ENCODE data around the gene DAG1. TPM values are rescaled to one million over a fixed set of nuclear protein-coding genes. Genes with fewer than 3 reads are reported as not detected.

DAG1 gene
- total and polyA plus RNA-seq, 2 experiments from 2014 or later: 29.9 to 152 TPM

DNA sequence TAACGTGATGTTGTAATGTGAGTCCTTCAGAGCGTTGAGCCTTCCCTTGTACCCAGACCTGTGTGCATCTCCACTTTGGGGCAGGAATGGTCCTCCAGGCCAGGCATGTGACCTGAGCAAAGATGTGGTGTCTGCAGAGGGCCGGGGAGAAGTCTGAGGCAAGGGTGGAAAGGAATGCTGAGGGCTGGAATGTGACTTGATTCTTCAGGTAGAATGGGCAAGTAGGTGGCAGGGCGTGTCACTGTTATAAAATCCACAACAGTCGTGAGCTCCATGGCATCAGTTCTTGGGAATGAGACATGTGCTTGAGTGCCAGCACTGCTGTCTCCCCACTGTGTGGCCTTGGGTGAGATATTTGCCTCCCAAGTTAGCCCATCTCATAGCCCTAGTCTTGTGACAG, 60.2 kb downstream of the DAG1 start:
- no peak overlapping the region for H3K4me3 Mint-ChIP-seq
- TF ChIP-seq ZNF114 (CRISPR knock-in tag; IDR thresholded peaks at IDR 0.05) (no peak), JUNB (IDR thresholded peaks at IDR 0.05; ENCODE audit: unreplicated experiment) (no peak), POLR2AphosphoS5 (IDR thresholded peaks at IDR 0.05; ENCODE audit: low read depth) (no peak), CTCF (conservative IDR thresholded peaks at IDR 0.05; ENCODE audit: low read depth in 2 of 2) (no peak), EZH2 (IDR thresholded peaks at IDR 0.05; ENCODE audit: low read depth, unreplicated experiment) (no peak), STAT1 (IDR thresholded peaks at IDR 0.05; ENCODE audit: unreplicated experiment) (no peak), CREB1 (CRISPR knock-in tag; IDR thresholded peaks at IDR 0.05; ENCODE audit: low read depth) (no peak), NANOG (IDR thresholded peaks at IDR 0.05; ENCODE audit: borderline replicate concordance) (no peak), EZH2phosphoT487 (IDR thresholded peaks at IDR 0.05; ENCODE audit: unreplicated experiment) (no peak), REST (IDR thresholded peaks at IDR 0.05; ENCODE audit: unreplicated experiment) (no peak), ZNF331 (CRISPR knock-in tag; IDR thresholded peaks at IDR 0.05; ENCODE audit: low read depth) (no peak), ETS1 (IDR thresholded peaks at IDR 0.05) (no peak)
- TF ChIP-seq, protein P1, sequence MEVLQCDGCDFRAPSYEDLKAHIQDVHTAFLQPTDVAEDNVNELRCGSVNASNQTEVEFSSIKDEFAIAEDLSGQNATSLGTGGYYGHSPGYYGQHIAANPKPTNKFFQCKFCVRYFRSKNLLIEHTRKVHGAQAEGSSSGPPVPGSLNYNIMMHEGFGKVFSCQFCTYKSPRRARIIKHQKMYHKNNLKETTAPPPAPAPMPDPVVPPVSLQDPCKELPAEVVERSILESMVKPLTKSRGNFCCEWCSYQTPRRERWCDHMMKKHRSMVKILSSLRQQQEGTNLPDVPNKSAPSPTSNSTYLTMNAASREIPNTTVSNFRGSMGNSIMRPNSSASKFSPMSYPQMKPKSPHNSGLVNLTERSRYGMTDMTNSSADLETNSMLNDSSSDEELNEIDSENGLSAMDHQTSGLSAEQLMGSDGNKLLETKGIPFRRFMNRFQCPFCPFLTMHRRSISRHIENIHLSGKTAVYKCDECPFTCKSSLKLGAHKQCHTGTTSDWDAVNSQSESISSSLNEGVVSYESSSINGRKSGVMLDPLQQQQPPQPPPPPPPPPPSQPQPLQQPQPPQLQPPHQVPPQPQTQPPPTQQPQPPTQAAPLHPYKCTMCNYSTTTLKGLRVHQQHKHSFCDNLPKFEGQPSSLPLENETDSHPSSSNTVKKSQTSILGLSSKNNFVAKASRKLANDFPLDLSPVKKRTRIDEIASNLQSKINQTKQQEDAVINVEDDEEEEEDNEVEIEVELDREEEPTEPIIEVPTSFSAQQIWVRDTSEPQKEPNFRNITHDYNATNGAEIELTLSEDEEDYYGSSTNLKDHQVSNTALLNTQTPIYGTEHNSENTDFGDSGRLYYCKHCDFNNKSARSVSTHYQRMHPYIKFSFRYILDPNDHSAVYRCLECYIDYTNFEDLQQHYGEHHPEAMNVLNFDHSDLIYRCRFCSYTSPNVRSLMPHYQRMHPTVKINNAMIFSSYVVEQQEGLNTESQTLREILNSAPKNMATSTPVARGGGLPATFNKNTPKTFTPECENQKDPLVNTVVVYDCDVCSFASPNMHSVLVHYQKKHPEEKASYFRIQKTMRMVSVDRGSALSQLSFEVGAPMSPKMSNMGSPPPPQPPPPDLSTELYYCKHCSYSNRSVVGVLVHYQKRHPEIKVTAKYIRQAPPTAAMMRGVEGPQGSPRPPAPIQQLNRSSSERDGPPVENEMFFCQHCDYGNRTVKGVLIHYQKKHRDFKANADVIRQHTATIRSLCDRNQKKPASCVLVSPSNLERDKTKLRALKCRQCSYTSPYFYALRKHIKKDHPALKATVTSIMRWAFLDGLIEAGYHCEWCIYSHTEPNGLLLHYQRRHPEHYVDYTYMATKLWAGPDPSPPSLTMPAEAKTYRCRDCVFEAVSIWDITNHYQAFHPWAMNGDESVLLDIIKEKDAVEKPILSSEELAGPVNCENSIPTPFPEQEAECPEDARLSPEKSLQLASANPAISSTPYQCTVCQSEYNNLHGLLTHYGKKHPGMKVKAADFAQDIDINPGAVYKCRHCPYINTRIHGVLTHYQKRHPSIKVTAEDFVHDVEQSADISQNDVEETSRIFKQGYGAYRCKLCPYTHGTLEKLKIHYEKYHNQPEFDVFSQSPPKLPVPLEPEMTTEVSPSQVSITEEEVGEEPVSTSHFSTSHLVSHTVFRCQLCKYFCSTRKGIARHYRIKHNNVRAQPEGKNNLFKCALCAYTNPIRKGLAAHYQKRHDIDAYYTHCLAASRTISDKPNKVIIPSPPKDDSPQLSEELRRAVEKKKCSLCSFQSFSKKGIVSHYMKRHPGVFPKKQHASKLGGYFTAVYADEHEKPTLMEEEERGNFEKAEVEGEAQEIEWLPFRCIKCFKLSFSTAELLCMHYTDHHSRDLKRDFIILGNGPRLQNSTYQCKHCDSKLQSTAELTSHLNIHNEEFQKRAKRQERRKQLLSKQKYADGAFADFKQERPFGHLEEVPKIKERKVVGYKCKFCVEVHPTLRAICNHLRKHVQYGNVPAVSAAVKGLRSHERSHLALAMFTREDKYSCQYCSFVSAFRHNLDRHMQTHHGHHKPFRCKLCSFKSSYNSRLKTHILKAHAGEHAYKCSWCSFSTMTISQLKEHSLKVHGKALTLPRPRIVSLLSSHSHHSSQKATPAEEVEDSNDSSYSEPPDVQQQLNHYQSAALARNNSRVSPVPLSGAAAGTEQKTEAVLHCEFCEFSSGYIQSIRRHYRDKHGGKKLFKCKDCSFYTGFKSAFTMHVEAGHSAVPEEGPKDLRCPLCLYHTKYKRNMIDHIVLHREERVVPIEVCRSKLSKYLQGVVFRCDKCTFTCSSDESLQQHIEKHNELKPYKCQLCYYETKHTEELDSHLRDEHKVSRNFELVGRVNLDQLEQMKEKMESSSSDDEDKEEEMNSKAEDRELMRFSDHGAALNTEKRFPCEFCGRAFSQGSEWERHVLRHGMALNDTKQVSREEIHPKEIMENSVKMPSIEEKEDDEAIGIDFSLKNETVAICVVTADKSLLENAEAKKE (CRISPR knock-in tag; IDR thresholded peaks at IDR 0.05): no peak
- no peaks in the 10 kb centered on the region for H3K4me1 ChIP-seq (ENCODE audit: insufficient read depth)
- H3K36me3 Mint-ChIP-seq (ENCODE audit: low read depth): peaks cover 52% of the 10 kb centered on the region
- H3K9me2 ChIP-seq (ENCODE audit: insufficient read depth): no peaks in the 10 kb centered on the region
- no peak overlapping the region for H3K4me2 ChIP-seq
- H3K36me3 ChIP-seq (ENCODE audit: insufficient read depth): no peaks in the 10 kb centered on the region
- no peak overlapping the region for H2AFZ ChIP-seq
- peaks cover 6% of the 10 kb centered on the region for H4K20me1 ChIP-seq (replicated peaks; ENCODE audit: insufficient read depth)
- peaks cover 4% of the 10 kb centered on the region for H3K4me1 Mint-ChIP-seq
- peaks cover 10% of the 10 kb centered on the region for H3K27me3 Mint-ChIP-seq (ENCODE audit: insufficient read depth, low read depth, poor library complexity)
- ATAC-seq (no peak), DNase-seq (ENCODE audit: low spot score) (no peak)
- peaks cover 21% of the 10 kb centered on the region for H3K79me2 ChIP-seq (replicated peaks; ENCODE audit: insufficient read depth)
- no peak overlapping the region for H3K27ac ChIP-seq (ENCODE audit: low read depth)
- no peaks in the 10 kb centered on the region for H3K9me3 Mint-ChIP-seq
- no peak overlapping the region for H3K4me3 ChIP-seq
- H3F3A ChIP-seq (replicated peaks; ENCODE audit: low read depth): peaks cover 7% of the 10 kb centered on the region
- H3K27ac Mint-ChIP-seq: no peak overlapping the region
- no peaks in the 10 kb centered on the region for H3K27me3 ChIP-seq (ENCODE audit: insufficient read depth)
